ENCODE data around the gene TEX52.
"Not testable (repeated sequence)": the region's sequence is repeated elsewhere in the genome, so short reads cannot be mapped to it uniquely, and the experiment has no call there.

Gene TEX52

DNA sequence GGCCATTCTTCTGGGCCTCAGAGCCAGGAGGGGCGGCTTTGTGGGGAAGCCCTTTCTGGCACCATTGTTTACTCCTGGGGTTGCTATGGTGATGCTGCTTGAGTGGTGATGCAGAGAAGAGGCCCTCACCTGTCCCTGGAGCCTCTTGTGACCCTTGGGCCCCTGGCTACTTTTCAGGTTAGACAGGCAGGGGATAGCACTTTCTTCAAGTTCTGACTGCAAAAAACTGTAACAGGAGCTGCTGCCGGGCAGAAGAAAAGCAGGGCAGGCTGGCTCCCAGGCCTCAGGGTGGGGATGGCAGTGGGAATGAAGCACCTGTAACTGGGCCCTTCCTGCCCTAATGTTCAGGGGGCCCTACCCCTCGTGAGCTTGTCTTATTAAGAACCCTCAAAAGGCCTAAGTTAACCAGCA lies at the start of gene TEX52:
TSS of gene TEX52 (minus strand) at position 19 of the 411 bp plus-strand sequence. CDS start at position 6, 13 bp downstream.
- DNase-seq, result peak; percentile 85

GRCh38 chr12:2904260-2904659 lies 47.4 kb upstream of the TEX52 start:
- DNase-seq, result no peak

- no peak for DNase-seq
These were observed 45.5 kb upstream of the TEX52 start for GRCh38 chr12:2902272-2902880.

DNA sequence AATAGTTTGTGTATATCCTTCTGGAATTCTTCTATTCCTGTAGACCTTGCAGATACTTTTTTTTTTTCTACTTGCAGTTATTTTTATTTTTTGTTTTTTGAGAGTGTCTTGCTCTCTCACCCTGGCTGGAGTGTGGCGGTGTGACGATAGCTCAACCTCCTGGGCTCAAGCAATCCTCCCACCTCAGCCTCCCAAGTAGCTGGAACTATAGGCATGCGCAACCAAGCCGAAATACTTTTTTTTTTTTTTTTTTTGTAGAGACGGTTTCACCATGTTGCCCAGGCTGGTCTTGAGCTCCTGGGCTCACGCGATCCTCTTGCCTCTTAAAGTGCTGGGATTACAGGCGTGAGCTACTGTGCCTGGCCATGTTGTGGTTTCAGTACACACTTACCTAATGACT lies 43.8 kb upstream of the TEX52 start:
- no peak for DNase-seq

DNA sequence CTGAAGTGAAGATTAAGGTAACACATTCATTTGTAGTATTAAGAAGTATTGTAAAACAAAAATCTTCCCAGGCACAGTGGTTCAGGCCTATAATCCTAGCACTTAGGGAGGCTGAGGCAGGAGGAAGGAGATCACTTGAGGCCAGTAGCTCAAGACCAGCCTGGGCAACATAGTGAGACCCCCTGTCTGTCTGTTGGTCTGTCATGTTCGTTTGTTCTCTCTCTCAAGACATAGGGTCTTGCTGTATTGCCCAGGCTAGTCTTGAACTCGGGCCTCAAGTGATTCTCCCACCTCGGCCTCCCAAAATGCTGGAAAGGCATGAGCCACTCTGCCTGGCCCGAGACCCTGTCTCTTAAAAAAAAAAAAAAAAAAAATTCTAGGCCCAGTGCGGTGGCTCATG lies 40.6 kb upstream of the TEX52 start:
- DNase-seq, result no peak

GRCh38 chr12:2895511-2895910 lies 38.7 kb upstream of the TEX52 start:
- no peak for DNase-seq

DNA sequence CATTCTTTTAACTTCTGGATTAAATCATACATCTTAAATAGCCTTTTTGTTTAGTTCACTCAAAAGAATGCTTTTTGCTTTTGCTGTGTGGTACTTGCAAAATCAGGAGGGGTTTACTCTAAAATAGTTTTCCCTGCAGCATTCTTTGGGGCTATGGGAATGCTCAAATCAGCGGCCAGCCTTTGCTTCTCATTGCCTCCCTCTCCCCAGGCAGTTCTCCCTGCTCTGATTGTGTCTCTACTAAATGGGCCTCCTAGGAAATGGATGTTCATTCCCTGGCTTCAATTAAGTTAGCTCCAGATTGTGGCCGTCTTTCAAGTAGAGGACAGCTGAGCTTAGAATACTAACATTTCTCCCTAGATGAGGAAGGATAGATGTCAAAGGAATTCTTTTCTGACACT lies 38.2 kb upstream of the TEX52 start:
- no peak for DNase-seq

DNA sequence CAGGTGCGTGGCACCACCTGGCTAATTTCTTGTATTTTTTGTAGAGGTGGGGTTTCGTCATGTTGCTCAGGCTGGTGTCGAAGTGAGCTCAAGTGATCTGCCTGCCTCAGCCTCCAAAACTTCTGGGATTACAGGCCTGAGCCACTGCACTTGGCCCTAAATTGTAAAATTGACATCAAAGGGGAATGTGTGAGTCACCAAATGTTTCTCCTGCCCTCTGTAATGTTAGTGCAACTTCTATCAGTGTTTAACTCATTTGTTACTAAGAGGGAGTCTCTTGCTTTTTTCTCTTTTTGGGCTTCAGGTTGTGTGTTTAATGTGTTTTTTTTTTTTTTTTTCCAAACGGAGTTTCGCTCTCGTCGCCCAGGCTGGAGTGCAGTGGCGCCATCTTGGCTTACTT lies 36.2 kb upstream of the TEX52 start:
- no peak for DNase-seq

GRCh38 chr12:2892246-2892645 lies 35.4 kb upstream of the TEX52 start:
- DNase-seq, result no peak

DNA sequence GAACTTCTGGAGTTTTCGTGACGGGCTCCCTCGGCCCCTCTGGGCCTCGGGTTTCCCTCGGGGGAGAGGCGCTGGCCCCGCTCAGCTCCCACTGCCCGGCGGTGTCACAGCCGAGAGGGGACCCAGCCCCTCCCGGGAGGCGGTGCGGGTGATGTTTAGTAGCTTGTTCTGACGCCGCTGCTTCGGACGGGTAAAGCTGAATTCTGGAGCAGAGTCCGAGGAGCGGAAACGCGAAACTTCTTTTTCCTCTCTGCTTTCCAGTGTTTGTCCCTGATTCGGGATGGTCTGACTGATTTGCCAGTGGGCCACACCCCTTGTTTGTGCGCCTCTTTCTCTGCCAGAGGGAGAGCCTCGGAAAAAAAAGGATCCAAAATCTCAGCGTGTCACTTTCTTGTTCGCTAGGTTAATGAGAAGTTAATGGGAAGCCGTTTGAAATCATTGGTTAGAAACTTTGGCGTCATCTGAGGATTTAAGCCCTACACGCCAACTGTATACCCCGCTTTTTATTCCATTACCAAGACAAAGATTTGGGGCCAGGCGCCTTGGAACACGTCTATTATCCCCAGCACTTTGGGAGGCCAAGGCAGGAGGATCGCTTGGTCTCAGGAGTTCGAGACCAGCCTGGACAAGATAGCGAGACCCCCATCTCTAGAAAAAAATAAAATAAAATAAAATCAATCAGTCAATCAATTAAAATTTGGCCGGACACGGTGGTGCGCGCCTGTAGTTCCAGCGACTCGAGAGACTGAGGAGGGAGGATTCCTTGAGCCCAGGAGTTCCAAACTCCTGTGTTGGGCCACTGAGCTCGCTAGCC lies 34.6 kb upstream of the TEX52 start:
- no peak for DNase-seq

DNA sequence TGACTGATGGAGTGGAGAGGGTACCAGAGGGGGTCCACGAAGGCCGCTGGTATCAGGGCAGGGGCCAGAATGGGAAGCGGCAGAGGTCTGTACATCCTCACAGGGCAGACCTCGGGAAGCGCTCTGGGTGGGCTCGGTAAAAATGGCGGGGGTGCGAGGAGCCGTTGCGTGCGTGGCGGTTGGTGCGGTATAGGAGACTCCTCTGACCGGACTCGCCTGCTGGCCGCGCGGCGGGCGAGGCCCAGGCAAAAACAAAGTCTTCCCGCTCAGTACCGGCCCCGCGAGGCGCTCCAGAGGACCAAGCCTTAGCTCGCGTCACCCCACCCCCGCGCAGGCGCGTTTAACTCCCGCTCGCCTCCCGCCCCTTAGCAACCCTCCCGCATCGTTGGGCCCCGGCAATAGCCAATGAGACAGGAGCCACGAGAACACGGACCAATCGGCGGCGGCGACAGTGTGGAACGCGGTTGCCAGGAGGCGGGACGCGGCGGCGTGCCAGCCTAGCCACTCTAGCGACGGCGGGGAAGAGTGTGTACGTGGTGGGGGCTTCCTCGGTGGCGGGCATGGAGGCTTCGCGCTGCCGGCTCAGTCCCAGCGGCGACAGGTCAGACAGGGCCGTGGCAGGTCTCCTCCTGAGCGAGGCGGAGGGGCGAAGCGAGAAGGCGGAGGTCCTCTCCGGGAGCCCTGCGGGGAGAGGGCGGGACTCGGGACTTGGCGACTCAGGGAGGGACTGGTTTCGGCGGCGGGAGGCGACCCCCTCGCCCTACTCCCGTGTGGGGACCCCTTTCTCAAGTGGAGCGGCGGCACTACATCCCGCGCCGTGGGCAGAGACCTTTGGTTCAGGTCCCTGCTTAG lies 33.8 kb upstream of the TEX52 start, which contains the start of gene TULP3:
TSS of gene TULP3 (plus strand) at position 504 of the 852 bp plus-strand sequence. CDS start at position 561, 57 bp downstream.
- peak; percentile 97 for DNase-seq

GRCh38 chr12:2890001-2890387 lies 33.2 kb upstream of the TEX52 start:
- DNase-seq, result no peak

DNA sequence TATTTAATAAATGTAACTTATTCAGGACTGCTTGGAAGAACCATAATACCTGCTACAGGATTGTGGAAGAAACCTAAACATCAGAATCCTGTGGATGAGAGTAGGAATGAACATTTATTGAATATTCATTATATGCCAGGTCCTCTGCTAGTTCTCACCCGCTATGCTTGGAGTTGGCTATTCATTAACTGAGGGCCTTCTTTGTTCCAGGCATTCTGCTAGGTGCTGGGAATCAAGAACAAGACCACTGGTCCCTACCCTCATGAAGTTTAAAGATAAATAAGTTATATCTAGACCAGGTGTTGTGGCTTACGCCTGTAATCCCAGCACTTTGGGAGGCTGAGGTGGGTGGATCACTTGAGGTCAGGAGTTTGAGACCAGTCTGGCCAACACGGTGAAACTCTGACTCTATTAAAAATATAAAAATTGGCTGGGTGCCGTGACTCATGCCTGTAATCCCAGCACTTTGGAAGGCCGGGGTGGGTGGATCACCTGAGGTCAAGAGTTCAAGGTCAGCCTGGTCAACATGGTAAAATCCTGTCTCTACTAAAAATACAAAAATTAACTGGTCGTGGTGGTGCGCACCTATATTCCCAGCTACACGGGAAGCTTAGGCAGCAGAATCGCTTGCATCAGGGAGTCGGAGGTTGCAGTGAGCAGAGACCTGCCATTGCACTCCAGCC lies 30.1 kb upstream of the TEX52 start:
- DNase-seq, result no peak

- DNase-seq, result no peak
These were observed 28.0 kb upstream of the TEX52 start for GRCh38 chr12:2884810-2885209.

- no peak for DNase-seq
These were observed 23.0 kb upstream of the TEX52 start for GRCh38 chr12:2879853-2880252.

- DNase-seq, result peak; percentile 96
These were observed 21.3 kb upstream of the TEX52 start for GRCh38 chr12:2877953-2878732.

GRCh38 chr12:2877047-2877952 lies 20.5 kb upstream of the TEX52 start, which contains the start of the genes FOXM1 and RHNO1:
Gene FOXM1 (minus strand): TSS chr12:2877174. CDS start chr12:2874478, 2,696 bp downstream.
Gene RHNO1 (plus strand): TSS chr12:2877223. CDS start chr12:2885367, 8,144 bp downstream.
- peak; percentile 77 for DNase-seq

DNA sequence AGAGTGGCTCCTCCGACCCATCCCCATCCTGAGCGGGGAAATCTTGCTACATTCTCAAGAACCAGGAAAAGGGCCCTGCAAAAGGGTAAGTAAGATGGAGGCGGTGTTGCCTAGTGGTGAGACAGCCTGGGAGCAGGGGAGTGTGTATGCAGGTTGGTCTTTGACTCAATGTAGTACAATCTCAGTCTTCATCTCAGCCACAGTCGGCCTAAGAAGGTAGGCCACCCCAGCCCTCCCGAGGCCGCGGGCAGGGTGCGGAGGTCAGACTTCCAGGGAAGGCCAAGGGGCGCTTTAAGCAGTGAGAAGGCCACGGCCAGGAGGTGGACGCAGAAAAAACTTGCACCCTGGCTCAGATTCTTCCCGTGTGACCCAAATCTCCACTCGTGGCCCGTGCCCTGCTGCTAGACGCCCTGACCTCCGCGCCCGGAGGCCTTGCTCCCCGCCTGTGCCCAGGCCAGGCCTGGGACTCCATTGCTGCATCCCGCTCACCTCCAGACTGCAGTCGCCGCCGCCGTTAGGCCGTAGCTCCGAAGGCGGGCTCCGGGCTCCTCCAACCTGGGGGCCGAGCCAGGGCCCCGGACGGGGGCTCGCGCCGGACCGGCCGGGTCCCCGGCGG lies 19.7 kb upstream of the TEX52 start:
- no peak for DNase-seq

GRCh38 chr12:2868986-2869632 lies 12.3 kb upstream of the TEX52 start:
- DNase-seq, result not testable (repeated sequence)

GRCh38 chr12:2864198-2864597 lies 7.4 kb upstream of the TEX52 start:
- DNase-seq, result no peak

Data from NCI-H510A treated with DMSO at 0.1 percent for 48 hours (cell line).